ENCODE results near the gene PNCK. TPM values are rescaled to one million over a fixed set of nuclear protein-coding genes. Genes with fewer than 3 reads are reported as not detected.

Gene PNCK
- total and polyA plus RNA-seq, 2 of the 13 experiments (the other 11 are each of a cell fraction or from before 2014, with no cell fraction given), result 33.1 TPM; not detected in 1

- TF ChIP-seq TFE3 (CRISPR knock-in tag; IDR thresholded peaks at IDR 0.05), result no peak
- TF ChIP-seq HMGXB4 (CRISPR knock-in tag; IDR thresholded peaks at IDR 0.05; ENCODE audit: borderline replicate concordance in 1 of 2, low read depth in 1 of 2), result peak in 1 of 2 experiments; percentile 41; a peak in 2 of 4 replicates
- TF ChIP-seq PATZ1 (CRISPR knock-in tag; IDR thresholded peaks at IDR 0.05), result peak; percentile 50; the same call in 1 of the 2 replicates
- no peak for TF ChIP-seq TBX3 (IDR thresholded peaks at IDR 0.05; ENCODE audit: borderline replicate concordance)
- TF ChIP-seq HBP1 (CRISPR knock-in tag; IDR thresholded peaks at IDR 0.05; ENCODE audit: low read depth), result no peak
- TF ChIP-seq UBTF (CRISPR knock-in tag; IDR thresholded peaks at IDR 0.05), result peak; percentile 61
- no peak for TF ChIP-seq ZBTB10 (CRISPR knock-in tag; IDR thresholded peaks at IDR 0.05; ENCODE audit: borderline replicate concordance)
- TF ChIP-seq ZC3H13 (CRISPR knock-in tag; IDR thresholded peaks at IDR 0.05), result peak; percentile 25; the same call in 1 of the 2 replicates
- TF ChIP-seq ZNF790 (CRISPR knock-in tag; IDR thresholded peaks at IDR 0.05; ENCODE audit: borderline replicate concordance), result no peak
- TF ChIP-seq BCLAF1 (IDR thresholded peaks at IDR 0.05), result no peak
- no peak for TF ChIP-seq FOXC1 (CRISPR knock-in tag; IDR thresholded peaks at IDR 0.05; ENCODE audit: borderline replicate concordance)
Measured at GRCh38 chrX:153644356-153645125, 29.1 kb downstream of the PNCK start (continued).

All from HepG2 (cell line).